Neural cell (in vitro differentiated cells): ENCODE measurements around the gene ATF2.

Experiments
- EP300 ChIP-seq: fragments of 450-650 bp; conservative IDR thresholded peaks from 2 replicates; pipeline ENCODE4 v1.6.1; 2014; ENCODE audit warnings: antibody characterized with exemption, mild to moderate bottlenecking, moderate library complexity; ENCODE audit not compliant: poor library complexity, severe bottlenecking
- EZH2 ChIP-seq: fragments of 200-600, 300-800 bp; shearing (Covaris generic), sonication (generic); IDR thresholded peaks from 2 replicates; pipeline ENCODE4 v1.6.1; 2014; ENCODE audit warnings: antibody characterized with exemption, low read length, borderline replicate concordance, mild to moderate bottlenecking; ENCODE audit not compliant: insufficient read depth, poor library complexity, severe bottlenecking
- TF ChIP-seq, protein P1 (sequence below): fragments of 450-650 bp; IDR thresholded peaks from 2 replicates; pipeline ENCODE4 v1.5.1; 2014; ENCODE audit warnings: antibody characterized with exemption, mild to moderate bottlenecking, moderate library complexity; ENCODE audit not compliant: poor library complexity, severe bottlenecking

DNA sequence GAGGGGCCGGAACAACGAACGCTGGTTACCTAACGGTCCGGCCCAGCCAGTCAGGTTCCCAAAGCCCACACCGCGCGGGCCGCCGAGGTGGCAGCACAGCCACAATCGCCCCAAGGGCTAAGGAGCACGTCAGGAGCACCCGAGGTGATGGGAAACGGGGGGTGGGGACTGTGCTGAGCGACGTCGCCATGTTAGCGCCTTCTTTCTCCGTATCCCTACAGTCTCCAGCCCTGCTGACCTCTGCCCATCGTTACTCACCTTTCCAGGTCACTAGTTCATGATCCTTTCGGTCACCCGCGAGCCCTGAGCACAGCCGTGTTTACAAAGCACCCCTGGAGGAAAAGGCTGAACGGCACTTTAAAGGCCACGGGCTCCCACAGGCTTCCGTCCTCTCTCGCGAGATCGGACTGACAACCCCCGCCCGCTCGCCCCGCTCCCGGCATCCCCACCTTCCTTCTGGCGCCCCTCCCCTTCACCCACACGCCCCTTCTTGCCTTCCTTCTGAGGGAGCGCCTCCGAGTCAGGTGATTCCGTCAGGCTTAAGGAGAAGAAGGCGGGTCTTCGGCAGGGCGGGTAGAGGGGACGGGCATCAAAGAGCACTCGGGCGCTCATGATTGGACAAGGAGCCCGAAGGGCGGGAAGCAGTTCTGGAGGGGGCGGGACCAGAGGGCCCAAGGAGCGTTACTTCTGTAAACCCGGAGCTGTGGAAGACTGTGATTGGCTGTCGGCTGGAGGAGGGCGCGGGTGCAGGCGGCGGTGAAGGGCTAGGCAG lies at the start of gene ATF2:
- peak; percentile 42 for TF ChIP-seq EP300
- TF ChIP-seq, protein P1, sequence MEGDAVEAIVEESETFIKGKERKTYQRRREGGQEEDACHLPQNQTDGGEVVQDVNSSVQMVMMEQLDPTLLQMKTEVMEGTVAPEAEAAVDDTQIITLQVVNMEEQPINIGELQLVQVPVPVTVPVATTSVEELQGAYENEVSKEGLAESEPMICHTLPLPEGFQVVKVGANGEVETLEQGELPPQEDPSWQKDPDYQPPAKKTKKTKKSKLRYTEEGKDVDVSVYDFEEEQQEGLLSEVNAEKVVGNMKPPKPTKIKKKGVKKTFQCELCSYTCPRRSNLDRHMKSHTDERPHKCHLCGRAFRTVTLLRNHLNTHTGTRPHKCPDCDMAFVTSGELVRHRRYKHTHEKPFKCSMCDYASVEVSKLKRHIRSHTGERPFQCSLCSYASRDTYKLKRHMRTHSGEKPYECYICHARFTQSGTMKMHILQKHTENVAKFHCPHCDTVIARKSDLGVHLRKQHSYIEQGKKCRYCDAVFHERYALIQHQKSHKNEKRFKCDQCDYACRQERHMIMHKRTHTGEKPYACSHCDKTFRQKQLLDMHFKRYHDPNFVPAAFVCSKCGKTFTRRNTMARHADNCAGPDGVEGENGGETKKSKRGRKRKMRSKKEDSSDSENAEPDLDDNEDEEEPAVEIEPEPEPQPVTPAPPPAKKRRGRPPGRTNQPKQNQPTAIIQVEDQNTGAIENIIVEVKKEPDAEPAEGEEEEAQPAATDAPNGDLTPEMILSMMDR = peak; percentile 16
- TF ChIP-seq EZH2 = no peak
